ENCODE data around the gene SYNE1. TPM values are rescaled to one million over a fixed set of nuclear protein-coding genes. Genes with fewer than 3 reads are reported as not detected.

The SYNE1 gene
- total and polyA plus RNA-seq, 2 experiments from 2014 or later, result 14.6 to 83.9 TPM

GRCh38 chr6:152261179-152261578 lies 376.0 kb downstream of the SYNE1 start:
- no peak for TF ChIP-seq CTCF (IDR thresholded peaks at IDR 0.05; ENCODE audit: low read depth, low read length)

DNA sequence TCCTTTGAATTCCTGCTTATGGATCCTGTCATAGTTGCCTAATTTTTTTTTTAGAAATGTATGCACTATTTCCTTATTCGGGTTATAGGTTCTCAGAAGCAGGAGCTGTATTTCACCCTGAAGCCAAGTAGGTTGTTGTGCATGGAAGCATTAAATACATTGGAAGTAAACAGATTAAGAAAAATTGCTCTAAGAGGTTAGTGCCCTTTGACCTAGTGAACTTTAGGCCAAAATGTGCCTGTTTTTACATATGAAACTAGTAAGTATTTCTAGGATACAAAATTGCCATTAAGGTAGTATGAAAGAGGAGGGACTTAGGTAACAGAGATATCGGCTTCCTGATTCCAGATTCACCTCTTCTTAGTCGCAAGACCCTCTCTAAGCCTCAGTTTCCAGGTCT lies 377.9 kb downstream of the SYNE1 start:
- H3K36me3 ChIP-seq, result peaks cover 33% of the 10 kb centered on the region
- H3K27me3 ChIP-seq, result no peaks in the 10 kb centered on the region
- H3K4me3 ChIP-seq, result no peak overlapping the region
- TF ChIP-seq CTCF (IDR thresholded peaks at IDR 0.05; ENCODE audit: low read depth, low read length), result no peak
- H3K27ac ChIP-seq, result no peak overlapping the region
- H3K4me1 ChIP-seq (ENCODE audit: low read depth), result no peaks in the 10 kb centered on the region
- no peak for DNase-seq (ENCODE audit: low read depth in 1 of 2, low spot score in 1 of 2)
- no peaks in the 10 kb centered on the region for H3K9me3 ChIP-seq (ENCODE audit: low read depth)

More at GRCh38 chr6:152261179-152261578, 376.0 kb downstream of the SYNE1 start:
- H3K27me3 ChIP-seq, result no peaks in the 10 kb centered on the region
- H3K4me1 ChIP-seq (ENCODE audit: low read depth), result no peaks in the 10 kb centered on the region
- peaks cover 22% of the 10 kb centered on the region for H3K36me3 ChIP-seq
- no peaks in the 10 kb centered on the region for H3K9me3 ChIP-seq (ENCODE audit: low read depth)
- DNase-seq (ENCODE audit: low read depth in 1 of 2, low spot score in 1 of 2), result no peak
- no peak overlapping the region for H3K4me3 ChIP-seq
- no peak overlapping the region for H3K27ac ChIP-seq

GRCh38 chr6:152257581-152257980 lies 379.6 kb downstream of the SYNE1 start:
- no peaks in the 10 kb centered on the region for H3K27me3 ChIP-seq
- TF ChIP-seq CTCF (IDR thresholded peaks at IDR 0.05; ENCODE audit: low read depth, low read length), result no peak
- no peaks in the 10 kb centered on the region for H3K9me3 ChIP-seq (ENCODE audit: low read depth)
- H3K36me3 ChIP-seq, result peaks cover 35% of the 10 kb centered on the region
- no peak for DNase-seq (ENCODE audit: low read depth in 1 of 2, low spot score in 1 of 2)
- no peak overlapping the region for H3K4me3 ChIP-seq
- no peak overlapping the region for H3K27ac ChIP-seq
- no peaks in the 10 kb centered on the region for H3K4me1 ChIP-seq (ENCODE audit: low read depth)

DNA sequence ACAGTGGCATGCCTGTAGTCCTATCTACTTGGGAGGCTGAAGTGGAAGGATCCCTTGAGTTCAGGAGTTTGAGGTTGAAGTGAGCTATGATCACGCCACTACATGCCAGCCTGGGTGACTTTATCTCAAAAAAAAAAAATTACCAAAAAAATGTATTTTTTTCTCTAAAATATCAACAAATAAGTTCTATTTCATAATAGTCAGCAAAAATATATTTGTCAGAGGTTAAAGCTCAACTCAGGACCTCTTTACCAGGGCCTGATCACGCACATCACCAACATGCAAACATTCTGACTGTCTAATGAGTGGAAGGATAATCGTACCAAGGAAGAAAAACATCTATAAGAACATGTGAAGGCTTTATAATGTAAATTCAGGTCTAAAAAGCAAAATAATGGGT lies 387.0 kb downstream of the SYNE1 start:
- Histone ChIP-seq H3K36me3 (peaks cover 14% of the 10 kb centered on the region), H3K4me1 (ENCODE audit: low read depth) (peaks cover 6% of the 10 kb centered on the region), H3K9me3 (ENCODE audit: low read depth) (no peaks in the 10 kb centered on the region), H3K27me3 (no peaks in the 10 kb centered on the region), H3K27ac (no peak overlapping the region), H3K4me3 (no peak overlapping the region)
- TF ChIP-seq CTCF (IDR thresholded peaks at IDR 0.05; ENCODE audit: low read depth, low read length), result no peak
- DNase-seq (ENCODE audit: low read depth in 1 of 2, low spot score in 1 of 2), result no peak

DNA sequence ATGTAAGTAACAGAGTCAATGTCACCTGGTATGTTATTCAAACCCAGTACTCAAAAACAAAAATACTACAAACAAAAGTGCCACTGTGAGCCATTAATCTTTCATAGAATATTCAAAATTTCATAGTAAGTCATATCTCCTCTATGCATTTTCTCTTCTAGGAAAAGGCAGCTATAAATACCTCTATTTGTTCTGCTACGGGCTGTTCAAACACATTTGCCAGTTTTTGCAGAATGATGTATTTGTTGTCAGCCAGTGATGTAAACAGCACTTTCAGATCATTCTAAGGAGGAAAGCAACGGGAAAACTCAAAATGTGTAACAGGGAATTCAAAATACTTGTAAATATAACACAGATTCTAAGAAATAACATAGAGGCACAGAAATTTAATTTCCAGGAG lies 388.2 kb downstream of the SYNE1 start:
- H3K36me3 ChIP-seq, result peaks cover 10% of the 10 kb centered on the region
- TF ChIP-seq CTCF (IDR thresholded peaks at IDR 0.05; ENCODE audit: low read depth, low read length), result no peak
- H3K9me3 ChIP-seq (ENCODE audit: low read depth), result no peaks in the 10 kb centered on the region
- no peak for DNase-seq (ENCODE audit: low read depth in 1 of 2, low spot score in 1 of 2)
- H3K4me3 ChIP-seq, result no peak overlapping the region
- H3K27ac ChIP-seq, result no peak overlapping the region
- H3K27me3 ChIP-seq, result no peaks in the 10 kb centered on the region
- peaks cover 6% of the 10 kb centered on the region for H3K4me1 ChIP-seq (ENCODE audit: low read depth)

Measured in cardiac muscle cell (in vitro differentiated cells and primary cell).